ENCODE data around the gene SRC. TPM values are rescaled to one million over a fixed set of nuclear protein-coding genes. Genes with fewer than 3 reads are reported as not detected.

SRC gene
- total and polyA plus RNA-seq, 2 donors (not counting 3 experiments of a cell fraction or from before 2014, with no cell fraction given) = 22.6 to 29.4 TPM

GRCh38 chr20:37356961-37357371 is 11.0 kb downstream of the SRC start:
- no peaks in the 10 kb centered on the region for H4K20me1 ChIP-seq (replicated peaks; ENCODE audit: control insufficient read depth, extremely low read depth, insufficient read depth, low read length)
- no peaks in the 10 kb centered on the region for H3K9me1 ChIP-seq (replicated peaks; ENCODE audit: control insufficient read depth, extremely low read depth, insufficient read depth, low read length)
- intact Hi-C loops (cut with micrococcal nuclease) = no loop called here
- H3K79me2 ChIP-seq (ENCODE audit: control insufficient read depth, insufficient read depth, low read length) = peaks cover 90% of the 10 kb centered on the region
- no peak overlapping the region for H3K4me3 ChIP-seq (replicated peaks in 1 of 3; ENCODE audit: insufficient read depth in 1 of 3, low read depth in 1 of 3, low read length in 3 of 3)
- no peak overlapping the region for H3K27ac ChIP-seq (ENCODE audit: insufficient read depth, low read depth, low read length)
- H3K4me1 ChIP-seq (ENCODE audit: control insufficient read depth, extremely low read depth, insufficient read depth, low read length) = no peaks in the 10 kb centered on the region
- dilution Hi-C loops (cut with MboI; ENCODE audit: extremely low pct_ligation_motif_present, low sequenced_read_pairs) = no loop called here
- H3K27me3 ChIP-seq (ENCODE audit: control insufficient read depth in 2 of 2, insufficient read depth in 2 of 2, low read length in 2 of 2) = no peaks in the 10 kb centered on the region
- no peak overlapping the region for H3K4me2 ChIP-seq (ENCODE audit: insufficient read depth, low read length)
- no TSS peak for BruUV-seq (replicated peaks)
- H3K36me3 ChIP-seq (ENCODE audit: control insufficient read depth in 2 of 2, extremely low read depth in 1 of 2, insufficient read depth in 2 of 2, low read length in 2 of 2) = peaks cover 0 to under 1% of the 10 kb centered on the region in 2 experiments
- no peaks in the 10 kb centered on the region for H3K9me3 ChIP-seq (replicated peaks; ENCODE audit: control insufficient read depth, insufficient read depth, low read length)
- POLR2A ChIA-PET = no interaction called here
- H2AFZ ChIP-seq (ENCODE audit: low read depth, low read length) = no peak overlapping the region
- TF ChIP-seq GATA2 (IDR thresholded peaks at IDR 0.05; ENCODE audit: insufficient read depth, insufficient read length, low read depth, low read length) = no peak
- no peak for TF ChIP-seq MYC (IDR thresholded peaks at IDR 0.05; ENCODE audit: low read depth, low read length)
- TF ChIP-seq POLR2A (IDR thresholded peaks at IDR 0.05; ENCODE audit: low read depth, low read length) = no peak
- TF ChIP-seq EZH2 (IDR thresholded peaks at IDR 0.05; ENCODE audit: borderline replicate concordance, low read depth, low read length, severe bottlenecking) = no peak
- TF ChIP-seq MAX (IDR thresholded peaks at IDR 0.05; ENCODE audit: insufficient read depth, insufficient read length) = no peak
- no peak for TF ChIP-seq POLR2AphosphoS5 (IDR thresholded peaks at IDR 0.05; ENCODE audit: insufficient read depth, low read depth, low read length)
- TF ChIP-seq JUN (IDR thresholded peaks at IDR 0.05; ENCODE audit: borderline replicate concordance, insufficient read depth, insufficient read length, low read depth) = no peak
- TF ChIP-seq FOS (IDR thresholded peaks at IDR 0.05; ENCODE audit: borderline replicate concordance, insufficient read depth, low read length) = no peak
- no peak for FAIRE-seq
- DNase-seq (ENCODE audit: low read depth, low spot score) = no peak
- CTCF ChIA-PET = interaction anchor here (1.0 to 1.6 kb wide), 3 partner anchors 8 to 10 kb away, joined by 3 to 6 read pairs (median 4); partner anchors contain the start of gene SRC
- no peak overlapping the region for H3K9ac ChIP-seq (replicated peaks; ENCODE audit: extremely low read depth, insufficient read depth, low read length)

Data from endothelial cell of umbilical vein (primary cell).